IPS-11a (cell line): ENCODE results near the gene TNNT3.
"Not testable (repeated sequence)": the region's sequence is repeated elsewhere in the genome, so short reads cannot be mapped to it uniquely, and the experiment has no call there.

Source experiments
- H3K4me3 ChIP-seq: one replicate; pipeline ENCODE4 v1.5.1; 2013; ENCODE audit warnings: low read depth, low read length, control low read depth

TNNT3 gene

DNA sequence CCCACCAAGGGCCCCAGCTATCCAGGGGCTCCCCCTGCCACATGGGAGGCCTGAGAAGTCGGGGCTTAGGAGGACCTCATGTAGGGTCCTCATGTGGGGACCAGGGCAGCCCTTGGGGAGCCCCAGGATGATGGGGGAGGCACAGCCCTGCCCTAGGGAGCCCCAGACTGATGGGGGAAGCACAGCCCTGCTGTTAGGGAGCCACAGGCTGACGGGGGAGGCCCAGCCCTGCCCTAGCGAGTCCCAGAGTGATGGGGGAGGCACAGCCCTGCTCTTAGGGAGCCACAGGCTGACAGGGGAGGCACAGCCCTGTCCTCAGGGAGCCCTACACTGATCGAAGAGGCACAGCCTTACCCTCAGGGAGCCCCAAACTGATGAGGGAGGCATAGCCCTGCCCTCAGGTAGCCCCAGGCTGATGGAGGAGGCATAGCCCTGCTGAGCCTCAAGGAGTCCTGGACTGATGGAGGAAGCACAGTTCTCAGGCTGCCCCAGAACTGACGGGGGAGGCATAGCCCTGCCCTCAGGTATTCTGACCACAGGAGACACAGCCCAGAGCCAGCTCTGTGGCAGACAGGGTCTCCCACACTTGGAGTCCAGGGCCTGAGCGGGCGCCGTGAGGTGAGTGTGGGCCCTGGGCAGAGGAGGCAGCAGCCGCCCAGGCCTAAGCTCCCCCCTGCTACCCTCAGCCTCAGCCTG is 38.6 kb upstream of the TNNT3 start:
- H3K4me3 ChIP-seq: no peak overlapping the region

DNA sequence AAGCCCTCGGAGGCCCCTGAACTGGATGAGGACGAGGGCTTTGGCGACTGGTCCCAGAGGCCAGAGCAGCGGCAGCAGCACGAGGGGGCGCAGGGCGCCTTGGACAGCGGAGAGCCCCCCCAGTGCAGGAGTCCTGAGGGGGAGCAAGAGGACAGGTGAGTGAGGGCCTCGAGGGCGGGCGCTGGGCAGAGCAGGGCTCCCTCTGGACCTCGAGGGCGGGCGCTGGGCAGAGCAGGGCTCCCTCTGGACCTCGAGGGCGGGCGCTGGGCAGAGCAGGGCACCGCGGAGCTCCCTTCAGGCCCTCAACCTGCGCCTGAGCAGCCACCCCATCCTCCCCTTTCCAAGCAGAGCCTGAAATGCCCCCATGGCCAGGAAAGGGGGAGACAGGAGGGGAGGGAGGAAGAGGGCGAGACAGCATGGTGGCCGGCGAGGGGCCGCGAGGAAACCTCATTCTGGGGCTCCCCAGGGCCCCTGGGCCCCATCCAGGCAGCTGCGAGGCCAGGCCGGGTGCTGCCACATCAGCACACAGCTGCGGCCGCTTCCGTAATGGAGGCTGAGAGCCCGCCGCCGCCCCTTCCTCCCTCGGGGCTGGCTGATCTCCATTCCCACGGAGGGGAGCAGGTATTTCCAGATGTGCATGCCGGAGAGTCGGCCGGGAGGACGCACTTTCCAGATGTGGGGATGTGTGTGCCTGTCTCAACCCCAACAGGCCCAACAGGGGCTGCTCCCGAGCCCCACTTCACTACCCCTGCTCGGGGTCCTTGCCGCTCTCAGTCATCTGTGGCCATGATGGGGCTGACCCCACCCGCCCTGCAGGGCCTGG is 37.9 kb upstream of the TNNT3 start:
- no peak overlapping the region for H3K4me3 ChIP-seq

DNA sequence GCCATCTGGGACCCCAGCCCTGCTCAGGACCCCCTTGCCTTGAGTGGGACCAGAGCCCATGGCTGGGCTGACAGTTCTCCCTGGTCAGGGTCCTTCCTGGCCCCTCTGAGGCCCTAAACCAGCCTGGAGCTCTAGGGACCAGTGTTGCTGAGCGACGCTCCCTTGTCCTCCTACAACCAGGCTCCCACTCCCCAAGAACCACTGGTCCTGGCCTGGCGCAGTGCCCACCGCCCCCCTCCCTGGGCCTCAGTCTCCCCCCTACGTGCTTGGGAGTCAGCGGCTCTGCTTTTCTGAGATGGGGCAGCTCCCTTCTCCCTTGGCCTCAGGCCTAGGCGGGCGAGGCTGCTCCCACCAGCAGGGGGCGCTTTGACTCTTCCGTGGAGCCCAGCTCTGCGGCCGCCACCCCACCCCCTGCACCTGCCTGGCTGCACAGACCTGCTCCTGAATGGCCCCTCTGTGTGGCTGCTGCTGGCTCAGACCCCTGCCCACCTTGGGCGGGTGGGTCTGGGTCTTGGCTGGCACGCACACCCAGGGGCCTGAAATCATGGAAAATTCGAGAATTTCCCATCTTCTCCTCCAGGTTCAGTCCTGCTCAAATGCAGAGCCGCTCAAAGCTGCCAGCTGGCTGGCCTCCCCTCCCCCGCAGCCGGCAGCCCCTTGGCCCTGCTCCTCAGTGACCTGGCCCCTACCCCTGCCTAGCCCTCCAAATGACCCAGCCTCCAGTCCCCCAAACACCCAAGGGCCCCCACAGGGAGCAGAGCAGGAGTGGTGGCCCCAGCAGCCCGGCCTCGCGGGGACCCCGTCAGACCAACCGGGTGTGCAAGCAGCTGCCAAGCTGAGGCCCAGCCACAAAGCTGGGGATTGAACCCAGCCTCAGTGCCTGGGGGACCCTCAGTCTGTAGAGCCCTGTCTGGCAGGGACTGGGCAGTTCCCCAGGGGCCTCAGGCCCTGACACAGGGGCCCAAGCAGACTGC is 37.0 kb upstream of the TNNT3 start:
- no peak overlapping the region for H3K4me3 ChIP-seq

DNA sequence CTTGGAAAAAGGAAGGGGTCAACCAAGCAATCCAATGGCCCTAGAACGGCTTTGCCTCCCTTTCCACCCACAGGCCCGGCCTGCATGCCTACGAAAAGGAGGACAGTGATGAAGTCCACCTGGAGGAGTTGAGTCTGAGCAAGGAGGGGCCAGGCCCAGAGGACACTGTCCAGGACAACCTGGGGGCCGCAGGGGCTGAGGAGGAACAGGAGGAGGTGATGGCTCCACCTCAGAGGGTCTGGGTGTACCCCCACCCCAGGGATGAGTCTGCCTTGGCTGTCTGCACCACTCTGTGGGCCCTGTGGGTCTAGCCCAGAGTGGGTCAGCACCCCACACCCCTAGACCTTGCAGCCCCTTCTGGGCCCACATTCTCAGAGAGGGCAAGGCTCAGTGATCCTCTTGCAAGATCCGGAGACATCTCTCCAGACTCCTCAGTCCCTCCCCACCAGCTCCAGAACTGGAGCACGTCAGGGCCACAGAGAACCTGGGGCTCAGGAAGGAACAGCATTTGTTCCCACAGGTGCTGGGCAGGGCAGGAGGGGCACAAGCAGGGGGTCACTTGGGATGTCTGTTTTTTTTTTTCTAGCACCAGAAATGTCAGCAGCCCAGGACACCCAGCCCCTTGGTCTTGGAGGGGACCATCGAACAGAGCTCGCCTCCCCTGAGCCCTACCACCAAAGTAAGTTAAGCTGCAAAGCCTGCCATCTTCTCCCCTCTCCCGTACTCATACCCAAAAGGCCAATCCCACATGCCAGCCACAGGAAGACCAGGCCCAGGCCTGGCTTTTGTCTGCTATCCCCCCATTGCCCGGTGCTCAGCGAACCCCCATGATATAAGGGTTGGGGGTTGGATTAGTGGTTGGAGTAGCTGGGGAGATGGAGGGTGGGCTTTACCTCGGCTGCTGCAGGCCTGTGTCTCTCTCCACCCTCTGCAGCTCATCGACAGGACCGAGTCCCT is 35.9 kb upstream of the TNNT3 start:
- H3K4me3 ChIP-seq: no peak overlapping the region

DNA sequence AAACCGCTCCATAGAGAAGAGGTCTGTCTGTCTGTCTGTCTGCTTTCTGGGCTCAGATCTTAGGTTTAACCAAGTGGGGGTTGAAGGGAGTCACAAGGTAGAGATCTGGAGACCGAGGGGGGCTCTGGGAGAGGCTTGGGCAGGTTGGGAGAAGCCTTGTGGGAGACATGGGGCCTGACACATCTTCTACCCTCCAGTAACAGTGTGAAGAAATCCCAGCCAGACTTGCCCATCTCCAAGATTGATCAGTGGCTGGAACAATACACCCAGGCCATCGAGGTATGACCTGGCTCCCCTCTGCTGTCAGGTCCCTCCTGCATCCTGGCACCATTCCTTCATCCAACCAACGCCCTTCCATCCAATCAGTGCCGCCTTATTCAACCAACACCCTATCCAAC is 35.2 kb upstream of the TNNT3 start:
- H3K4me3 ChIP-seq: no peak overlapping the region

DNA sequence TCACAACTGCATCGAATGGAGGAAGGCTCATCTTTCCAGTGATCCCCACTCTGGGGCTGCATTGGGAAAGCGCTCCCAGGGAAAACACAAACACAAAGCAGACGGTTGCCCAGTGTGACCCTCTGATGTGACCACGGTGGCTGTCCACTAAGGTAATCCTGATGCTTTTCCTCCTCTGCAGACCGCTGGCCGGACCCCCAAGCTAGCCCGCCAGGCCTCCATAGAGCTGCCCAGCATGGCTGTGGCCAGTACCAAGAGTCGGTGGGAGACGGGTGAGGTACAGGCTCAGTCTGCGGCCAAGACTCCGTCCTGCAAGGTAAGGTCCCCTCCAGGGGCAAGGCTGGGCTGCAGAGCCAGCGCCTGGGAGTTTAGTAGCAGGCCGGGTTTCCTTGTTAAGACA is 33.0 kb upstream of the TNNT3 start:
- not testable (repeated sequence) for H3K4me3 ChIP-seq

DNA sequence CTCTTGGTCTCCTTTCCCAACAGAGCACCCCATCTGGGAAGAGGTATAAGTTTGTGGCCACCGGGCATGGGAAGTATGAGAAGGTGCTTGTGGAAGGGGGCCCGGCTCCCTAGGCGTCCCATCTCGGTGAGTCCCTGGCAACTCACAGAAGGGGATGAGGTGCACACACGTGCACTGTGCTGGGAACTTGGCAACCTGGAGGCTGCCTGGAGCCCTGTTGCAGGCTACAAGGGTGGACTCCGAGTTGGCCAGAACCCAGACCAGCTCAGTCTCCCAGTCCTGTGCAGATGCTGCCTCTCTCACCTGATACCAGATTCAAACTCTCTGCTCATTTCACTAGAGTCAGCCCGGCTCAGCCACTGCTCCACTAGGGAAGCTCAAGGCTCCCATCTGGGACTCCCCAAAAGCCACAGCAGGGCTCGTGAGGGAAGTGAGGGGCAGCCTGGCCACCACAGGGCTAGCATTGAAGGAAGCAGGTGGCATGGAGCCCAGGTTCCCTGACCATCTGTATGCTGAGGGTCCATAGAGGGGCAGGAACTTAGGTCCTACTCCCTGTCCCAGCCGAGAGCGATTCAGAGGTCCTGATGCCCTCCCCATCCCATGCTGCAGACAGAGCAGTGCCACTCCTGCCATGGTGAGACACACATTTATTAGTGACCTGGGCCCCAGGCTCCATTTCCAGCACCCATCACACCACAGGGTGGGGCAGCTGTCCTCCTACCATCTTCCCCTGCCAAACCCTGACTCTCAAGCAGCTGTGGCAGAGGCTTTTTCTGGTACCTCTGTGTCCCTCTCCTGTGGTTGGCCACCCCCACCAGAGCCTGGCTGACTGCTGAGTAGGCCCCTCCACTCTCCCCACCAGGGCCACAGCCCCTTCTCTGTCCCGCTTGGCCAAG is 31.8 kb upstream of the TNNT3 start:
- H3K4me3 ChIP-seq: no peak overlapping the region

DNA sequence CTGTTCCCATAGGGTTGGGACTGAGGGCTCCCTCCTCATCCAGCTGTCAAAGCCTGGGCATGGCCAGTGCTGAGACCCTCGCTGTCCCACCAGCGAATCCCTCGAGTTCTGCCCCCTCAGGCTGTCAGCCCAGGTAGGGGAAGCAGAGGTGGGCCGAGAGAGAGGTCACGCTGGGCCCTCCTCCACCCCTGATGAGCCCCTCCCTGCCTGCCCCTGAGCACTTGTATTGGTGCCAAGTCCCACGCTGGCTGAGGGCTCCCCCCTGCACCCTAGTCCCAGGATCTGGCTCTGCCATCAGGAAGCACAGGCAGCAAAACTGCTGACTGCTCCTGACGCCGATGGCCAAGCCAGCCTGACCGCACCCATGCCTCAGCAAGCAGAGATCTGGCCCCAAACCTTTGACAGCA is 31.2 kb upstream of the TNNT3 start:
- H3K4me3 ChIP-seq: no peak overlapping the region

DNA sequence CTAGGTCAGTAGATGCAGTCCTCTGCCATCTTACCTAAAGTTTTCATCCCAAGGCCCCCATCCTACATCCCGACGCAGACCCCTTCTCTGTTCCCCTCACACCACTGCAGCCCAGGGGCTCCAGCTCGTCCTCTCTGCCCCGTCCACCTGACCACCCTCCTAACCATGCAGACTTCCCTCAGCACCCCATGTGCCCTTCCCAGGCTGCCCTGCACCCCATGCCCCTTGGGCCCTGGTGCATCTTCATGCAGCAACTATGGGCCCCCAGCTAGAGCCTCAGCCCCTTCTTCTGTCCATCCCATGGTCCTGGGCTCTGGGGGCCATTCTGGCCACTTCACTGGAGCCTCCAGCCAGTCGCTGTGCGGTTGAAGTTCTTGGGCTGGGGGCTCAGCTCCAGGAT is 30.7 kb upstream of the TNNT3 start:
- no peak overlapping the region for H3K4me3 ChIP-seq

DNA sequence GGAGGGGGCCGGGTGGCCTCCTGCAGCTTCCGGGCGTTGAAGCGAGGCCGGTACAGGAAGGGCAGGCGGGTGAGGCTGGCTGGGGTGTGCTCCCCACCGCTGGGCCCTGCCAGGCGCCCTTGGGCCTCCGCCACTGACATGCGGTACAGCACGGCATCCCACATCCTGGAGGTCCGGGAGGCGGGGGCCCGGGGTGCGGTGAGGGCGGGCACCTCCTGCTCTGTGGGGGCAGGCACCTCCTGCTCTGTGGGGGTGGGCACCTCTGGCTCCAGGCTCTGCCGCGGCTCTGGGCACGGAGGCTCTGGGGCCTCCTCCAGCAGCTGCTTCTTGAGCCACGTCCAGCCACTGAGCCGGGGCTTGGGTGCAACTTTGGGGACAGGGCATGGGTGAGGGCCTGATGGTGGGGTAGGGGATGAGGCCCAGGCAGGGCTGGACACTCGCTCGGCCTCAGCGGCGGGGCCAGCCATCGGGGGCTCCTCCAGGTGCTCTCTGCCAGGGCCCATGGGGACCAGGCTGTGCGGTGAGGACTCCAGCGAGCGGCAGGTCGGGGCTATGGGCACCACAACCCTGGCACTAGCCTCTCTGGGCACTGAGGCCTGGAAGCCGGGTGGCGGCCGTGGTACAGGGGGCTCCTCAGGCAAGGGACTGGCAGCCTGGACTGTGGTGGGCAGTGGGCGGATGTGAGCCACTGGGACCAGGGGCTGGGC is 30.1 kb upstream of the TNNT3 start:
- no peak overlapping the region for H3K4me3 ChIP-seq

DNA sequence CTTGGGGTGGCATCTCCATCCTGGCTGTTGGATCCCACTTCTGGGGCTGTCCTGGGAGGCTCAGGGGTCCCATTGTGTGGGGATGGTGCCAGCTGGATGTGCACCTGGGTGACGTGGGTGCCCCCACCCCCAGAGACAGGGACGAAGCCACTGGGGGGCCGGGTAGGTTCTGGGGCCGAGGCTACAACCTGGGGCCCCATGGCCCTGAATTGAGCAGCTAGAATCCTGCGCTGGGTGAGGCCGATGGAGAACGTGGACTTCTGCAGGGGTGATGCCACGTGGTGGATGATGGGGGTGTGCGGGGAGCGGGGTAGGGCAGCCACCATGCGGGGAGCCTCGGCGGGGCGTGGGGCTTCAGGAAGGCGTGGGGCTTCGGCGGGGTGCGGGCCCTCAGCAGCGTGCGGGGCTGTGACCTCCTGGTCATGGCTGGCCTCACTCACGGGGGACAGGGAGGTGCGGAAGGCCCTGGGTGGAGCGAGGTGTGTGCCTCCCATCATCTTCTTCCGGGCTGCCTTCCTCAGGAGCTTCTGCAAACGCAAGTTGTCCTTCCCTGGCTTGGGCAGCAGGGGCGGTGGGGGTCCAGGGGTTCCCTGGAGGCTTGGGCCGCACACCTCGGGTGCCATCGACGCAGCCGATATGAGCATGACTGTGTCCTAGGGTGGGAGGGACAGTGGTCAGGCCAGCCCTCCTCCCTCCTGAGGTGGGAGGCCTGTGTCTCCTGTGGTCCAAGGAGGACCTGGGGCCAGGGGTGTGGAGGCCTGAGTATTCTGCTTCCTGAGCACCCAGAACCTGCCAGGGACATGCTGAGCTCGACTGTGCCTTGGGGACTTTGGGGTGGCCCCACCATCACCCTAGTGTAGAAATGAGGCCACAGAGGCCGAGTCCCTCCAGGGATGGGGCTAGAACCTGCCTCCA is 29.3 kb upstream of the TNNT3 start:
- H3K4me3 ChIP-seq: no peak overlapping the region

DNA sequence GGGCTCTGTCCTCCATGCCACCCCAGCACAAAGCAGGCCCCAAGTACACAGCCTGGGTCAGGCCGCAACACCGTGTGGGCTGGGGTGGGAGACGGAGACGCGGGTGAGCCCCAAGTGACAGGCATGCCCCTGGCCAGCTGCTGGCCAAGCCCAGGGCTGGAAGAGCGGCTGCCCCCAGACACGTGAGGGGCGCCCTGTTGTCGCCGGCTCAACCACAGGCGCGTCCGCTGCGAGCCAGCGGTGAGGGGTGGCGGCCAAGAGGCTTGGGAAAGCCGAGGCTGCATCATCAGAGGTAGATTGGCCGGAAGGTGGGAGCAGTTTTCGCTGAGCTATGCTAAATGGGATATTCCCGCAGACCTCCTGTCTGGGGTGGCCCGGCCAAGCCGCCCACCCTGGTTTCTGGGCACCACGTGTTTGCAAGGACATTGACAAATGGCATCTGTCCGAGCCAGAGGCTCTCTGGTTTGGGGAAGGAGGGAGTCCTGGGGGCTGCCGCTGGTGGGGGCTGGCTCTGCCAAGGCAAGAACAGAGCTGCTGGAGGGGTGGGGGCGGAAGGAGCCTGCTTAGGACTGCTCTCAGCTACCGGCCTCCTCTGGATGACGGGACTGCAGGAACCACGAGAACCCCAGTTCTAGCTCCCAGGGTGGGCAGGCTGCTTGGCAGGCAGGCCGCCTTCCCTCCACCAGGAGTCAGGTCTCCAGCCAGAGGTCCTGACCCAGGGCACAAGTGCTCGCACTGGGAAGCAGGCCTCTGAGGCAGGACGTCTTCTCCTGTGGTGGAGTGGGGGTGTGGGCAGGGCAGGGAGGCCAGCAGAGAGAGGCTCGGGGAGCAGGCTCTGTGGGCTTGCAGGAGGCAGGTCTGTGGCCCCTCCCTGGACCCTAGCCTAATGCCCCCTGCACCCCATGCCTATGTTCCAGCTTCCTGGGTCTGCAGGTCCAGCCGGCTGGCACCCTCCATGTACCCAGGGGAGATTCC is 28.4 kb upstream of the TNNT3 start:
- no peak overlapping the region for H3K4me3 ChIP-seq

DNA sequence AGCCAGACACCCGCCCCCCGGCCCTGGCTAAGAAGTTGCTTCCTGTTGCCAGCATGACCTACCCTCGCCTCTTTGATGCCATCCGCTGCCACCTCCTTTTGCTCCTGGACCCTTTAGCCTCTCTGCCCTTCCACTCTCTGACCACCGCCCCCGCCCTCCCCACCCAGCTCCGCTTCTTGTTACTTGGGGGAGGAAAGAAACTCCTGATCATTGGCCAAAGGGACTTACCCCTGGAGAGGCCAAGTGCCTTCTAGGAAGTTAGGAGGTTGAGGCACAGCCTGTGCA is 27.7 kb upstream of the TNNT3 start, which contains the start of gene PRR33:
Gene PRR33 (minus strand): TSS at position 65 of the 285 bp plus-strand sequence. CDS start 1,311 bp downstream, outside the sequence.
- H3K4me3 ChIP-seq: no peak within 1 kb of the TSS

DNA sequence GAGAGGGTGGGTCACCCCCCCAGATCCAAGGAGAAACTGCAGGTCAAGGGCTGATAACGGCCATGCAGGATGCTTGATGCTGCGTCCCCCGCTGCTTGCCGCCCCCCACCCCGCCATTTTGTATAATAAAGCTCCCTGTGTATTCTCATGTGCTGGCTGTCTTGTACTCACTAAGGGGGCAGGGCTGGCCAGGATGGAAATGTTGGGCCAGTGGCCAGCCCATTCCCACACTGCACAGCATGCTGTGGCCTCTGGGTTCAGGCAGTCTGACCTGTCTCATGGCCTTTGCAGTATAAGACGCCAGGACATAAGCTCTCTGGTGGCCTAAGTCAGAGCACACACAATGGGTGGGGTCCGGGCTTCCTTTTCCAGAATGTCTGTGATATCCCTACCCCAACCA is 27.4 kb upstream of the TNNT3 start:
- no peak overlapping the region for H3K4me3 ChIP-seq

DNA sequence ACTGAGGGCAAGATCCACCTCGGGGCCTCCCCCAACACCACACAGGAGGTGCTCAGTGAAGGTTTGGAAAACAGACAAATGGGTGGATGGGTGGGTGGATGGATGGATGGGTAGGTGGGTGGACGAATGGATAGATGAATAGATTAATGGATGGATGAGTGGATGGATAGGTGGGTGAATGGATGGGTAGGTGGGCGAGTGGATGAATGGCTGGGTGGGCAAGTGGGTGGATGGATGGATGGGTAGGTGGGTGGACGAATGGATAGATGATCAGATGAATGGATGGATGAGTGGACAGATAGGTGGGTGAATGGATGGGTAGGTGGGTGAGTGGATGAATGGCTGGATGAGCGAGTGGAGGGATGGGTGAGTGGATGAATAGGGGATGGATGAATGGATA is 26.9 kb upstream of the TNNT3 start:
- no peak overlapping the region for H3K4me3 ChIP-seq

DNA sequence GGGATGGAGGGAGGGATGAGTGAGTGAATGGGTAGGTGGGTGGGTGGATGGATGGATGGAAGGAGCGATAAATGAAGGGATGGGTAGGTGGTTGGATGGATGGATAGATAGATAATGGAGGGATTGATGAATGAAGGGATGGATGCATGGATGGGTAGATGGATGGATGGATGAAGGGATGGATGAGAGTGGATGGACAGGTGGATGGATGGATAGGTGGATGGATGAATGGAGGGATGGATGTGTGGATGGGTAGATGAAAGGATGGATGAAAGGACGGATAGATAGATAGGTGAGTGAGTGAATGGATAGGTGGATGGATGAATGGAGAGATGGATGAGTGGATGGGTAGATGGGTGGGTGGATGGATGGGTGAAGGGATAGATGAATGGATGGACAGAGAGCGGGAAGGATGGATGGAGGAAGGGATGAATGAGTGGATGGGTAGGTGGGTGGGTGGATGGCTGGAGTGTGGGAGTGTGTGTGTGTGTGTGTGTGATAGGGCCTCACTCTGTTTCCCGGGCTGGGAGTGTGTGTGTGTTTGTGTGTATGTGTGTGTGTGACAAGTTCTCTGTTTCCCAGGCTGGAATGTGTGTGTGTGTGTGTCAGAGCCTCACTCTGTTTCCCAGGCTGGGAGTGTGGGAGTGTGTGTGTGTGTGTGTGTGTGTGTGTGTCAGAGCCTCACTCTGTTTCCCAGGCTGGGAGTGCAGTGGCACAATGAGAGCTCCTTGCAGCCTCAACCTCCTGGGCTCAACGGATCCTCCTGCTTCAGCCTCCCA is 25.7 kb upstream of the TNNT3 start:
- H3K4me3 ChIP-seq: no peak overlapping the region
